NCI-H2029 treated with DMSO at 0.1 percent for 48 hours (cell line): ENCODE data around the gene ZBED2.

Experiments used
- DNase-seq: peaks from one replicate; lab custom pipeline; 2025; lab: John Stamatoyannopoulos, UW

ZBED2 gene

DNA sequence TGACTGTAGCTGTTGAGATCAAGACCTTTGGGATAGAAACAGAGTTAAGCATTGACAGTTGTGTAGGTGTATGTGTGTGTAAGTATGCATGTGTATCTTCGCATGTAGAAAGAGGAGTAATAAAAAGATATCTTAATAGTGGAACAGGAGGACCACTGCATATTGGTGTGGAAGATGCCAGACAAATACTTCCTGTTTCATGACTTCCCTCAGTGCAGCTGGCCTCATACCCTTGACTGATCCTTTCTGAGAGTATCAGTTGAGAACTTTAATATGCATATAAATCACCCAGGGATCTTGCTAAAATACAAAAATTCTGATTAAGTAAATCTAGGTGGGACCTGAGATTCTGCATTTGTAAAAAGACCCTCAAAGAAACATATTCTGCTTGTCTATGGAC is 8.5 kb upstream of the ZBED2 start:
- no peak for DNase-seq

- no peak for DNase-seq
These were observed 6.7 kb upstream of the ZBED2 start for GRCh38 chr3:111601810-111602209.

DNA sequence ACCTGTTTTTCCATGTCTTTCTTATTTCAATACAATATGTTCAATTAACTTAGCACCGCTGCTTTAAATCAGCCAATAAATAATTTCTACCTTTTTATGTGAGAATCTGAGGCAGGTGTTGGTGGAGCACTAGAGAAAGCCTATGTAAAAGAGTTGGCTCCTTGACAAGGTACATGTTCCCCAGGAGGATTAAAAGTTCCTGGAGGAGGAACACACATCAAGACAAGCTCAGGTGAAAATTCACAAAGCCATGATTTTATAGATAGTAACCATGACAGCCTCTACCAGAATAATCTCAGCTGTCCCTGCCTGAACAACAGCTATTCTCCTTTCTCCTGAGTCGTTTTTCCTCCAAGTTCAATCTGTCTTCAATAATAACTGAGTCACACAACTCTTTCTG is 3.4 kb upstream of the ZBED2 start:
- no peak for DNase-seq

- DNase-seq: no peak
These were observed 3.0 kb upstream of the ZBED2 start for GRCh38 chr3:111598139-111598538.

DNA sequence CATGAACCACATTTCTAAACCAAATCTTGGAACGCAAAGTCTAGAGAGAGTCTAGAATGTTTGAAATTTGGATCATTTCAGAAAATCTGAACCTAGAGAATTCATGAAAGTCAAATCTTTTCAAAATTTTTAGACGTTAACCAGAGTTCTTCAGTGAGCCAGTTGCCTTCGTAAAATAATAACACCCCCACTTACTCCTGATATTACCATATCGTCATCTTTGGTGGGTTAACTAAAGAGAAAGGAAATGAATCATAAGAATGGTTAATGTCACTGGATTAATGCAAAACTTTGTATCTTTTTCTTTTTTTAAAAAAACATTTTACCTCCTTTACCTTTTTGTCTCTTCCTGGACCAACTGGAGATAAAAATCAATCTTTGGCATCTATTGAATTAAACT is 1.2 kb upstream of the ZBED2 start:
- no peak for DNase-seq

GRCh38 chr3:111594781-111595180 is 365 bp downstream of the ZBED2 start:
- no peak for DNase-seq

GRCh38 chr3:111594205-111594604 is 941 bp downstream of the ZBED2 start:
- DNase-seq: no peak

GRCh38 chr3:111593666-111594065 is 1.5 kb downstream of the ZBED2 start:
- DNase-seq: no peak

DNA sequence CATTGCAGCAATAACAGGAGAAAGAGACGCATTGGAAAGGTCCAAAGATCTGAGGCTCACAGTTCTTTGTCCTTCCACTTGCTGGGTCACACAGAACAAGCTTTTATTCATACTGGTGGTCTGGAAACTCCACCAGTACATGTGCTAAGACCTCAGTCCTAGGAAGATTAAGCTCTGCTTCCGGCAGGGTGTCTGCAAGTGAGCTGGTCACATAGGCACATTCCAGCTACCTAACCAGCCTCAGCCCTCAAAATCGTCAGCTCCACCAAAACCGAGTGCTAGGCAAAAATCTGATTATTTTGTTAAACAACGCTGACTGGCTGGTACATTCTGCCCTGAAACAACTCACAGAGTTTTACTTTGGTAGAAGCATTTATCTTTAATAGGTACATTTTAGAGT is 2.2 kb downstream of the ZBED2 start:
- no peak for DNase-seq

GRCh38 chr3:111592143-111592542 is 3.0 kb downstream of the ZBED2 start:
- no peak for DNase-seq

DNA sequence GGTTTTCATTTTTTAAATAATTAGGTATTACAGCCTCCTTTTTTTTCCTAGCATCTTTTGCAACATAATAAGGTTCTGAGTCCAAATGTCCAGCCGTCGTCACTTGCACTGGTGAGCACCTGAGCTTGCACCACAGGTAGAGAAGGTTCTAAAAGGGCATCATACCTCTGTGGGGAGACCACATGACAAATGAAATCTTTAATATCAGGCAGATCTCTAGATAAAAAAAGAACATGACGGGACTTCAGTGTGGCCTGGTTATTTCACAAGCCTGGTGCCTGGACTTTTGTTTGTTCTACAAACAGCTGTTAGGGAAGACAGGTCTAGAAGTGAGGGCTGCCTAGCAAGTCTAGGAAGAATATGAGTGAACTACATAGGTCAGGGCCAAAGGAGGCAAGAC is 3.6 kb downstream of the ZBED2 start:
- DNase-seq: no peak

DNA sequence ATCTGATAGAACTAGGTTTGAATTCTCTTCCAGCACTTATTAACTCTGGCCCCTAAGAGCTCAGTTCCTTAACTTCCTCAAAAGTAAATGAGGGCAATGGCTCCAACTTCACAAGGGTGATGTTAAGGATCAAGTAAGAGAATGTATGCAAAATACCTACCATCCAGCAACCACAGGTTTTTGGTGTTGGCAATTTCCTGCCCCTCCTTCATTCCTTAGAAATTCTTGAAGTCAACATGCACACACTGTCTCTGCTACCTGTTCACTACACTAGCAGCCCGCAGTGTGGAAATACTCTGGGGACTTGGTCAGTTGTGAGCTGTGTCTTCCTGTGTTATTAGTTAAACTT is 5.0 kb downstream of the ZBED2 start:
- DNase-seq: no peak

GRCh38 chr3:111589303-111590142 is 5.6 kb downstream of the ZBED2 start:
- no peak for DNase-seq

- DNase-seq: no peak
These were observed 6.6 kb downstream of the ZBED2 start for GRCh38 chr3:111588527-111588926.

- no peak for DNase-seq
These were observed 9.9 kb downstream of the ZBED2 start for GRCh38 chr3:111585217-111585616.

GRCh38 chr3:111584744-111585143 is 10.4 kb downstream of the ZBED2 start:
- DNase-seq: no peak

GRCh38 chr3:111582120-111582474 is 13.0 kb downstream of the ZBED2 start:
- no peak for DNase-seq

DNA sequence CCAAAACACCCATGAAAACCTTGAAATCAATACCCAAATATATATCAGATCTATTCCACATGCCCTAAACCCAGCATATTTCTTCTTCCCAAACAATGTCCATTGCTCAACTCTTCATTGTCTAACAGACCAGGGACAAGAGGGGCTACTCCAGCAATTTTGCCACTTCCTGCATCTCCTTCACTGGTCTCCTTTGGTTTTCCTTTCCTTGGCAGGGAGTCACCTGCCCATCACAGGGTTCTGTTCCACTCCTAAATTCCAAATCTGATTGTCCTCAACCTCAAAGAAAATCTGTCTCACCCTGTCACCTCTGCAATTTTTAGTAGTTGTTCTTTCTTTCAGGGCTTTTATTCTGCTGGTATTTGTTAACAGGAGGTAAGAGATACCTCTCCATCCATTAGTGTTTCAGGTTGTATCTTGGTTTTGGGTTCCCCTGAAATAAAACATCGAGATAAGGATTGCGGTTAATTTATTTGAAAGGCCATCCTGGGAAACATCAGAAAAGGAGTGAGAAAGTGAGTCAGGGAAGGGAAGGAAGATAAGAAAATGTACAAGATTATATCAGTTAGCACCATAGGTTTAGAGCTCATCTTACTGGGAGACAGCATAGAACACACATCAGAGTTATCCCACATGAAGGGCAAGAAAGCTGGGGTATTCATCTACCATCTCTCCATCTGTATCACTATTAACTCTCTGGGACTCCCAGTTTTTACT is 13.6 kb downstream of the ZBED2 start:
- DNase-seq: no peak

- no peak for DNase-seq
These were observed 15.7 kb downstream of the ZBED2 start for GRCh38 chr3:111579495-111579894.

GRCh38 chr3:111578867-111579266 is 16.3 kb downstream of the ZBED2 start:
- no peak for DNase-seq

DNA sequence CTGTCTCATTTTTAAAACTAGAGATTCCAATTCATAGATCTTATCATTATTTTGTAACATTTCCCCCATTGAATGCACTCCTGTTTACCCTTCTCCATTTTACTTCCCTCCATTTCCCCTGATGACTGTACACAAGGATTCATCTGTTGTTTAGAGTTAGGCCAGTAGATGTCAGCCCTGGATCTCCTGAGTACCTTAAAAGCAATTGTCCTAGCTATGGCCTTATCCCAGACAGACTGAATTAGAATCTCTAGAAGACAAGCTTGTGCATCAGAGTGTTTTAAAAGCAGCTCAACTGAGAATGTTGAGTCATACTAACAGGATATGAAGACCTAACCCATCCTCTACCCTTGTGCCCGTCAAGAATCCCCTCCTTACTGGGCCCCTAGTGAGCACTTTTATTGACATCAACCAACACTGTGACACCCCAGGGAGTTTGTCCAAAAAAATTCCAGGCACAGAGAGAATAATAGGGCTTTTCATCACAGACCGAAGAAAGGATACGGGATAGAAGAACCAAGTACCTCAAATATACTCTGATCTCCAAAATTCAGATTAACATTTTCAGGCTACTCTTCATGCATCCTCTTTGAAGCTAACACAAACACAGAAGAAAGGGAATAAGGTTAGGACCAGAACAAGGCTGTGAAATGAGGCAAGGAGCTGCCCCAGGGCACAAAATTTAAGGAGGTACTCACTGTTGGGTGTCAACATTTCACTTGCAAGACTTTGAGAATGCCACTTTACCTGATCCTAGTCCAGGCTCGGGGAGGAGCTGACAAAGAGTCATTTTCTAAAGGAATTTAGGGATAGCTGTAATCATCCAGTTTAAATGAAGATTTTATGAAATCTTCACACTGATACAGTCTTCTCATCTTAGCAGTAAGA is 17.1 kb downstream of the ZBED2 start:
- DNase-seq: no peak

DNA sequence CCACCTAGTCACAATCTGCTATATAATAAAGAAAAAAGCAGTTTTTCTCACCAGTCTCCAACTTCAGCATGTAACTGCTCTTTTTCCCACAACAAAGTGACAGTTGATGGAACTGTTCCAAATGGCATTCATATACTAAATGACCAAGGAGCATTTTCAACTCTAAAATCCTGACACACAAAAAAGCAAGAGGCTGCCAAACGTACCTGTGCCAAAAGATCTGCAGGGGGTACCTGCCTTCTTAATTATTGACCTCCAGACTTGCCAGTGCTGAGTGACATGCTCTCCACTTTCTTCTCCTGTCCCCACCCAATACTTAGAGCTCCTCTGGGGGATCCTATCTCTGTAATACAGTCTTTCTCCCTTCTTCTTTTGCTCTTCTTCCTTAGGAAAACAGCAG is 18.0 kb downstream of the ZBED2 start:
- no peak for DNase-seq
